Endodermal cell (in vitro differentiated cells): Measurements from ENCODE around the gene SLC26A1. TPM values are rescaled to one million over a fixed set of nuclear protein-coding genes. Genes with fewer than 3 reads are reported as not detected.
A peak's percentile ranks its signal among the peaks of the same experiment; 100 is the strongest.

Experiments
- DNase-seq: peaks from one replicate; pipeline ENCODE4 v3.0.0-alpha.2; 2017
- H3K27ac ChIP-seq: 2 replicates; pipeline ENCODE4 v1.5.1; 2013; ENCODE audit warnings: mild to moderate bottlenecking, low read depth, low read length, moderate library complexity
- H3K27me3 ChIP-seq: 2 replicates; pipeline ENCODE4 v1.6.1; 2013; ENCODE audit warnings: mild to moderate bottlenecking, low read length, moderate library complexity; ENCODE audit not compliant: insufficient read depth, control insufficient read depth, poor library complexity, severe bottlenecking
- H3K36me3 ChIP-seq: 2 replicates; pipeline ENCODE4 v1.7.0; 2013; ENCODE audit warnings: mild to moderate bottlenecking, low read length, moderate library complexity; ENCODE audit not compliant: control insufficient read depth, insufficient read depth
- H3K4me1 ChIP-seq: one replicate; pipeline ENCODE4 v1.7.0; 2013; ENCODE audit warnings: low read length; ENCODE audit not compliant: control insufficient read depth, insufficient read depth
- H3K4me3 ChIP-seq: 2 replicates; pipeline ENCODE4 v1.5.1; 2013; ENCODE audit warnings: mild to moderate bottlenecking, low read length, moderate library complexity
- H3K9ac ChIP-seq: 2 replicates; pipeline ENCODE4 v1.6.1; 2013; ENCODE audit warnings: mild to moderate bottlenecking, low read length, moderate library complexity; ENCODE audit not compliant: poor library complexity, severe bottlenecking; ENCODE audit errors: extremely low read depth
- H3K9me3 ChIP-seq: 2 replicates; pipeline ENCODE4 v1.6.1; 2013; ENCODE audit warnings: mild to moderate bottlenecking, low read length, moderate library complexity; ENCODE audit not compliant: control insufficient read depth
- H3K27ac Mint-ChIP-seq: 2 replicates; pipeline ENCODE4 v1.8.0; 2020; ENCODE audit warnings: mixed read lengths
- H3K27me3 Mint-ChIP-seq: 2 replicates; pipeline ENCODE4 v1.8.0; 2021; ENCODE audit warnings: mild to moderate bottlenecking, mixed read lengths; ENCODE audit not compliant: insufficient read depth
- H3K36me3 Mint-ChIP-seq: 2 replicates; pipeline ENCODE4 v1.8.0; 2020; ENCODE audit warnings: low read depth, mixed read lengths
- H3K4me1 Mint-ChIP-seq: 2 replicates; pipeline ENCODE4 v1.8.0; 2020; ENCODE audit warnings: mixed read lengths
- H3K4me3 Mint-ChIP-seq: 2 replicates; pipeline ENCODE4 v1.8.0; 2020; ENCODE audit warnings: mild to moderate bottlenecking, moderate library complexity, mixed read lengths
- H3K9me3 Mint-ChIP-seq: 2 replicates; pipeline ENCODE4 v1.8.0; 2020; ENCODE audit warnings: mild to moderate bottlenecking, mixed read lengths
- WGBS, 2 experiments: methylation state at CpG; one replicate each; pipeline versions ENCODE4 v1.1.5 to v1.1.7; 2013; ENCODE audit warnings: missing lambda C conversion rate in 2 of 2, mixed read lengths in 1 of 2; ENCODE audit not compliant: insufficient coverage in 1 of 2, insufficient read length in 1 of 2; 5-methylcytosine and 5-hydroxymethylcytosine counted together
- total RNA-seq, 2 donors: library from RNA; stranded (reverse); fragmentation: NEBNext Ultra II Directional in 1 of 2; extraction: Animal tissue kit (Norgen Biotek cat#: 25700) in 1 of 2; gene quantifications; 2 replicates in 1 of 2; 3 replicates in 1 of 2; pipeline ENCODE4 v1.2.1, GENCODE V29; 2021
- TF ChIP-seq, protein P1 (sequence below): fragments of 200-600 bp; sonication (generic); conservative IDR thresholded peaks from 2 replicates; pipeline ENCODE4 v1.5.0; 2021; ENCODE audit warnings: antibody characterized with exemption, mild to moderate bottlenecking

The SLC26A1 gene
- total RNA-seq, 2 donors from 2014 or later = 0.55 to 1.0 TPM

DNA sequence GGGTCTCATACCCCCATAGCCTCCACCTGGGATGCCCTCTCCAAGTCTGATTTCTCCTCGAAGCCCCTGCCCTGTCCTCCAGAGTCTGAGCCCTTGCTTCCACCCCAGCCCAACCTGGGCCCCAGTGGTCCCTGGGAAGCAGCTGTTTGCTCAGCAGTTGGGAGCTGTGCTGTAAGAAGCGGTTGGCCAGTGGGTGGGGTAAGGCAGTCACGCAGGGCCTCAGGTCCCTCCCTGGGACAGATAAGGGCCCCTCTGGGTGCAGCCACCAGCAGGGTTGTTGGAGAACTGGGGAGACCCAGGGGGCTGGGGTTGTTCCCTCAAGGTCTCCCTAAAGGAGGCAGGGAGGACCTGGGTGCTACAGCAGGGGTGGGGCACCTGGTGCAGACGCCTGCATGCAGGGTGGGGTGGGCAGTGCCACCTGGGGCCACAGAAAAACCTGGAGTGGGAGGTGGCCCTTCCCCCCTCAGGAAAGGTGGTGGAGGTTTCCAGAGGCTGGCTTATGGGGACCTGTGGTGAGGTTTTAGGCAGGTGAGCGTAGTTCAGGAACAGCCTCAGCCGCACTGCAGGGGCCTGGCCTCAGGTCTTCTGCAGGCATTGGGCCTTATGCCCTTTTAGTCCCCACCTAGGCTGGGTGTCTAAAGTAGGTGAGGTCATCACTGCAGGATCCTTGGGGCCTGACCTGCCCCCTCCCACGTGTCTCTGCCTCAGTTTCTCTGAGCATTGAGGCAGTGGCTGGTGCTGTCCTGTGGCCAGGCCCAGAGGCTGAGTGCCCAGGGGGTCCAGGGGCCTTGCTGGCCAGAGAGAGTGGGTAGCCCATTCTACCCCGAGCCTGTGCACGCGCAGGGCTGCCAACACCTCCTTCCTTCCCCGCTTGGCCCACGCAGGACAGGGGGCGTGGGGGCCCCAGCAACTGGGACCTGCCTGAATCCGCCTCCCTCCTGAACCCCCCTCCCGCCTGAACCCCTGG, 3.1 kb upstream of the SLC26A1 start:
- Mint-ChIP-seq H3K9me3 (no peaks in the 10 kb centered on the region), H3K4me1 (peaks cover 4% of the 10 kb centered on the region), H3K27me3 (peaks cover 50% of the 10 kb centered on the region), H3K36me3 (no peaks in the 10 kb centered on the region), H3K4me3 (peak overlapping the region; percentile 30), H3K27ac (no peak overlapping the region)
- H3K4me3 ChIP-seq = no peak overlapping the region
- H3K27me3 ChIP-seq = peaks cover 61% of the 10 kb centered on the region
- no peaks in the 10 kb centered on the region for H3K4me1 ChIP-seq
- H3K36me3 ChIP-seq = no peaks in the 10 kb centered on the region
- TF ChIP-seq, protein P1, sequence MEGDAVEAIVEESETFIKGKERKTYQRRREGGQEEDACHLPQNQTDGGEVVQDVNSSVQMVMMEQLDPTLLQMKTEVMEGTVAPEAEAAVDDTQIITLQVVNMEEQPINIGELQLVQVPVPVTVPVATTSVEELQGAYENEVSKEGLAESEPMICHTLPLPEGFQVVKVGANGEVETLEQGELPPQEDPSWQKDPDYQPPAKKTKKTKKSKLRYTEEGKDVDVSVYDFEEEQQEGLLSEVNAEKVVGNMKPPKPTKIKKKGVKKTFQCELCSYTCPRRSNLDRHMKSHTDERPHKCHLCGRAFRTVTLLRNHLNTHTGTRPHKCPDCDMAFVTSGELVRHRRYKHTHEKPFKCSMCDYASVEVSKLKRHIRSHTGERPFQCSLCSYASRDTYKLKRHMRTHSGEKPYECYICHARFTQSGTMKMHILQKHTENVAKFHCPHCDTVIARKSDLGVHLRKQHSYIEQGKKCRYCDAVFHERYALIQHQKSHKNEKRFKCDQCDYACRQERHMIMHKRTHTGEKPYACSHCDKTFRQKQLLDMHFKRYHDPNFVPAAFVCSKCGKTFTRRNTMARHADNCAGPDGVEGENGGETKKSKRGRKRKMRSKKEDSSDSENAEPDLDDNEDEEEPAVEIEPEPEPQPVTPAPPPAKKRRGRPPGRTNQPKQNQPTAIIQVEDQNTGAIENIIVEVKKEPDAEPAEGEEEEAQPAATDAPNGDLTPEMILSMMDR = no peak
- WGBS, 2 experiments = 72 to 82% methylated on average over 4 to 15 of the region's 15 CpGs
- DNase-seq = no peak
- no peaks in the 10 kb centered on the region for H3K9me3 ChIP-seq
- H3K27ac ChIP-seq = no peak overlapping the region
- no peak overlapping the region for H3K9ac ChIP-seq

GRCh38 chr4:995311-996026, 2.3 kb upstream of the SLC26A1 start:
- Mint-ChIP-seq H3K4me1 (peaks cover 4% of the 10 kb centered on the region), H3K36me3 (no peaks in the 10 kb centered on the region), H3K4me3 (no peak overlapping the region), H3K27me3 (peaks cover 42% of the 10 kb centered on the region), H3K9me3 (no peaks in the 10 kb centered on the region), H3K27ac (no peak overlapping the region)
- Histone ChIP-seq H3K9ac (no peak overlapping the region), H3K4me1 (no peaks in the 10 kb centered on the region), H3K27ac (no peak overlapping the region), H3K4me3 (no peak overlapping the region), H3K9me3 (no peaks in the 10 kb centered on the region), H3K36me3 (no peaks in the 10 kb centered on the region), H3K27me3 (peaks cover 52% of the 10 kb centered on the region)
- TF ChIP-seq, protein P1 = peak; percentile 31
- 90 to 95% methylated on average over 11 to 23 of the region's 23 CpGs for WGBS, 2 experiments
- DNase-seq = no peak

DNA sequence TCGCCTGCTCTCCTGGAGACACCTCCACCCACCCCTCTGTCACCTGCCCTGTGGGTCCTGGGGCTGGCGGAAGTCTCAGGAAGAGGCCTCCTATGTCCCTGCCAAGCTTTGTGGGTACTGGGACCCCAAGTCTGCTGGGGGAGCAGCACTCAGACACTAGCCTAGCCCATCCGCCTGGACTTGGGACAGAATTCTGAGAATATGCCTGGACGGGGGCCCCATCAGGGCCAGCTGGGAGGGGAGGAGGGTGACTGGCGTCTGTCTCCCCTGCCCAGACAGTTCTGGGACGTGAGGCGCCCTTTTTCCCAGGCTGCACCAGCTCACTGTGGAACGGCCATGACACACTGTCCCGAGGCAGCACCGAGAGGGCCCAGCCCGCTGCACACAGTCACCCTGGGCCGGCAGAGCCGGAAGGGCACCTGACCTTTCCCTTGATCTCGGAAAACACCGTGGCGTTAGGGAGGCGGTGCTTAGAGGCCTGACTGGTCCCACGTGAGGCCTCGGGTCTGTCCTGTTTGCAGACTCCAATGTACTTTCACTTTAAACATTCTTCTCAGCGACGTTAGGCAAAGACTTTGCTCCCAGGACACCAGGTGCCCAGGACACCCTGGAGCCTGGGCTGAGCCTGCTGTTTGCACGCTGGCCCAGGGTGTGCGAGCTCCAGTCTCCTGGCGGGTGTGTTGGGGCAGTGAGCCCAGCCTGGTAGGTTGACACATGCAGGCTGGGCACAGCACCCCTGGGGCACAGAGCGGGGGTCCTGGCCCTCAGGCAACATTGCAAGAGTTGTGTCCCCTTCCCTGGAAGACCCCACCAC, 700 bp downstream of the SLC26A1 start:
- H3K9ac ChIP-seq = no peak overlapping the region
- DNase-seq = no peak
- no peak overlapping the region for H3K27ac Mint-ChIP-seq

More for the DNA sequence above, 700 bp downstream of the SLC26A1 start:
- 89 to 90% methylated on average over 19 to 25 of the region's 25 CpGs for WGBS, 2 experiments
- TF ChIP-seq, protein P1 = no peak
- no peaks in the 10 kb centered on the region for H3K9me3 ChIP-seq
- no peak overlapping the region for H3K4me3 ChIP-seq
- H3K27ac ChIP-seq = no peak overlapping the region
- no peaks in the 10 kb centered on the region for H3K9me3 Mint-ChIP-seq
- no peaks in the 10 kb centered on the region for H3K36me3 ChIP-seq
- H3K4me1 ChIP-seq = no peaks in the 10 kb centered on the region
- peaks cover 17% of the 10 kb centered on the region for H3K27me3 Mint-ChIP-seq
- peaks cover 2% of the 10 kb centered on the region for H3K36me3 Mint-ChIP-seq
- H3K4me3 Mint-ChIP-seq = no peak overlapping the region
- peaks cover 4% of the 10 kb centered on the region for H3K4me1 Mint-ChIP-seq
- peaks cover 23% of the 10 kb centered on the region for H3K27me3 ChIP-seq
